Measurements from ENCODE around the gene TBRG1. TPM values are rescaled to one million over a fixed set of nuclear protein-coding genes. Genes with fewer than 3 reads are reported as not detected.
"Not testable (repeated sequence)": the region's sequence is repeated elsewhere in the genome, so short reads cannot be mapped to it uniquely, and the experiment has no call there.

Gene TBRG1
- 8.7 and 13.0 TPM in 2 replicates for total RNA-seq (2014; rRNA removed; shearing (Covaris generic))

DNA sequence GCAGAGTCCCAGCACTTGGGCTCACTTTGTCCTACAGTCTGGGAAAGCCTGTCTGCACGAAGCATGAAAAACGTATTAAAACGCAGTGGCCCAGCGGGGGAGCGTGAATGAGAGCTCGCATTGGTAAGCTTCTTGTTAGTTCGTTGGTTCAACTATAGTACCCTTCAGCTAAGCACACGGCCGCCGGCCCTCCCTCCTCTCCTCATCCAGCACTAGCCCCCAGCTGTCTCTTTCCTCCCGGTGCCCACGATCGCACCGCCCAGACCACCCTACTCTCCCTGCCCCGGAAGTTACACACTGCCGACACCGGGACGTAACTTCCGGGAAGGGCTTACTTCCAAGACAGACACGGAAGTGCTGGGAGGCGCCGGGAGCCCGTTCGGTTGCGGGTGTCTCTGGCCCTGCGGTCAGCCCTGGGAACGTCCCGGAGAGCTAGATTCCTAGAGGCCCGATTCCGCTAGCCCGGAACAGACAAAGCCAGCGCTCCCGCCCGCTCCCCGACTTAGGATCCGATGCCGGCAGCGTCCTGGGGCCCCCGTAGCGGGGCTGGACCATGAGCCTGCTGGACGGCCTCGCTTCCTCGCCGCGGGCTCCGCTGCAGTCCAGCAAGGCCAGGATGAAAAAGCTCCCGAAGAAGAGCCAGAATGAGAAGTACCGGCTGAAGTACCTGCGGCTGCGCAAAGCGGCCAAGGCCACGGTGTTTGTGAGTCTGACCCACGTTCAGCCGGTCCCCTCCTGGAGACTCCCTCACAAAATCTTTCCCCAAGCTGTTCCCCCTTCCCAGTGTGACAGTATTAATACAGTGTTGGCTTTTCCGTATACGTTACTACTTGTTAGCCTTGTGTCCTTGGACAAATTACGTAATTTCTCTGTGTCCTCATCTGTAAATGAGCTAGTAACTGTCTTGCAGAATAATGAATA lies at the start of gene TBRG1:
TSS of gene TBRG1 (plus strand) at position 334 of the 921 bp plus-strand sequence. CDS start at position 554, 220 bp downstream.
- in situ Hi-C loops (cut with HindIII; ENCODE audit: low sequenced_read_pairs), result no loop called here
- peak; percentile 96 for DNase-seq (ENCODE audit: low spot score)

- in situ Hi-C loops (cut with HindIII; ENCODE audit: low sequenced_read_pairs), result no loop called here
- no peak for DNase-seq (ENCODE audit: low spot score)
Observed at GRCh38 chr11:124577716-124578427, 44.8 kb upstream of the TBRG1 start.

DNA sequence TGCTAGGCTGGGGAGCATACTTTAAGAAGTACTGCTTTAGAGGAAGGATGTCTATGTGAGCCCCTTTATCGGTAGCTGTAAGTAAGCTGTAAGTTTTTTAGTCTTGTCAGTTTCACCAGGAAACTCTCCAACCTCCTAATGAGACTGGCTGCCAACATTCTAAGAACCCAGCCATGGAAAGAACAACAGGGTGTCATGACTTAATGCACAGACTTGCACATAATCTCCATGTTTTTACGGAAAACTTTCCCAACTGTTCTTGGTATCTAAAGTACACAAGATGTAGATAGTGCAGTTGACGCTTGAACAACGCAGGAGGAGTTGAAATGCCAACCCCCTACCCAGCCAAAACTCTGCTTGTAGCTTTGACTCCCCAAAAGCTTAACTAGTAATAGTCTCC lies 43.9 kb upstream of the TBRG1 start:
- DNase-seq (ENCODE audit: low spot score), result no peak
- in situ Hi-C loops (cut with HindIII; ENCODE audit: low sequenced_read_pairs), result no loop called here

DNA sequence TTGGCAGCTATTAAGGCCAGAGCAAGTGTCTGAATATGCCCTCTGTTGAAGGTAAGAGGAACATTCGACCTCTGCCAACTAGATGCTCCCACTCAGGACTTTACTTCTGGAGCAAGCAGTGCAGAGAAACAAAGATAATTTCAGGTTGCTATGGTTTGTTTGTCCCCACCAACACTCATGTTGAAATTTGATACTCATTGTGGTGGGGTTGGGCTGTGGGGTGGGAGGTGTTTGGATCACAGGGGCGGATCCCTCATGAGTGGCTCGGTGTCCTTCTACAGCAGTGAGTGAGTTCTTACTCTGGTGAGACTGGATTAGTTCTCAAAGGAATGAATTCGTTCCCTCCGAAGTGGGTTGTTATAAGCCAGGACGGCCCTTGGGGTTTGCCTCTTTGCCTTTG lies 40.8 kb upstream of the TBRG1 start:
- DNase-seq (ENCODE audit: low spot score), result no peak
- in situ Hi-C loops (cut with HindIII; ENCODE audit: low sequenced_read_pairs), result no loop called here

DNA sequence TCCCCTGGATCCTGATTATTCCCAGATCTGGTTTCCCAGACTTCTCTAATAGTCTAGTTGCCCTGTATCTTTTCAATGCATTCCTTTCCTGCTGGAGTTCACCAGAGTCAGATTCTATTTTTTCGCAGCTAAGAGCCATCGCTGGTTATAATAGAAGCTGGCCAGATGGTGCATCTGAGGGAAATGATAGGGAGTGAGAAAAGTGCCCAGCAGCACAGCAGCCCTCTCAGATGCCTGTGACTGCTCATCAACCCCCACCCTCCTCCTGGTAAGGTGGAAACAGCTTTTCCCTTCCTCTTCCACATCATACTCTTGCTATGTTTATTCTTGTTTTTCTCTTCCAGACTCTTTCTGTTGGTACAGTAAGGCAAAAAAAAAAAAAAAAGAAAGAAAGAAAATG lies 40.1 kb upstream of the TBRG1 start:
- in situ Hi-C loops (cut with HindIII; ENCODE audit: low sequenced_read_pairs), result no loop called here
- DNase-seq (ENCODE audit: low spot score), result no peak

DNA sequence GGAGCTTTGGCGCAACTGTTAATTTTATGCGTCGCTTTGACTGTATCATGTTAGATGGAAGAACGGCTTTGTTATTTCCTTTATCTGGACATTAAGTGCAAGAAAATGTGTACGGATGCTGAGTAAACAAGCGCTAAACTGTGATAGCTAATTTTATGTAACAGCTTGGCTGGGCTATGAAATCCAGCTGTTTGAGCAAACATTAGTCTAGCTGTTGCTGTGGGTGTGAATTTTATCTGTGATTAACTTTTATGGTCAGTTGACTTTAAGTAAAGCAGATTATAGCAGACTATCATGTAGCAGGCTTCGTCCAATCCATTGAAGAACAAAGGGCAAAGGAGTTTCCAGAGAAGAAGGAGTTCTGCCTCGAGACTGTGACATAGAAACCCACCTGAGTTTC lies 38.9 kb upstream of the TBRG1 start:
- DNase-seq (ENCODE audit: low spot score), result no peak
- in situ Hi-C loops (cut with HindIII; ENCODE audit: low sequenced_read_pairs), result no loop called here

DNA sequence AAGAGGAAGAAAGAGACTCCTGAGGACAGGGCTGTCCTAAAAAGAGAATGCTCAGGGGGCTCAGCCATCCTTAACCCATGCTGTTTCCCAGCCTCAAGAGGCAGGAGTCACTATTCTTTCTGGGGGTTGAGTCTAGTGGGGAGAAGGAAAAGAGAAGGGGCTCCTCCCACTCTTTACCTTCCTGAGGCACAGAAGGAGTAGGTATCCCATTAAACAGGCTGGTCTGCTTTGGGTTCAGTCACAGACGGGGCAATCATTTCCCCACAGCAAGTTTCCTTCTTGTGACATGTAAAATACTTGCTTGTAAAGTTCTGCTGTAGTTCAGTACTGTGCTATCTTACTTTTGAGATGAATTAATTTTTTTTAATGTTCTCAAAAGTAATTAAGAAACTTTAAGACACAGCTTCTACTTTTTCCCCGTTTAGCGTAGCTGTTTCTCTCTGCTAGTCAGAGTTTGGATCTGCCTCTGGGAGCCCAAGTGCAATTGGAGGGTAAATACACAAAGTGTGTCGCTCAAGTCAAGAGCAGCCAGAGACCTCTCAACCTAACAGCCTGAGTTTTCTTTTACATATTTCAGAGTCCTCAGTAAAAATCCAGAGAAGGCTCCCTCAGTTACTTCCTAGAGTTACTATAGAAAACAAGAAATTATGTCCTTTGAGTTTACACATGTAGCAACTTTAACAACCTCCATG lies 37.8 kb upstream of the TBRG1 start:
- in situ Hi-C loops (cut with HindIII; ENCODE audit: low sequenced_read_pairs), result no loop called here

GRCh38 chr11:124586238-124586860 lies 36.3 kb upstream of the TBRG1 start:
- DNase-seq (ENCODE audit: low spot score), result peak; percentile 49
- in situ Hi-C loops (cut with HindIII; ENCODE audit: low sequenced_read_pairs), result no loop called here

More for the DNA sequence above, 37.8 kb upstream of the TBRG1 start:
- DNase-seq (ENCODE audit: low spot score), result no peak

DNA sequence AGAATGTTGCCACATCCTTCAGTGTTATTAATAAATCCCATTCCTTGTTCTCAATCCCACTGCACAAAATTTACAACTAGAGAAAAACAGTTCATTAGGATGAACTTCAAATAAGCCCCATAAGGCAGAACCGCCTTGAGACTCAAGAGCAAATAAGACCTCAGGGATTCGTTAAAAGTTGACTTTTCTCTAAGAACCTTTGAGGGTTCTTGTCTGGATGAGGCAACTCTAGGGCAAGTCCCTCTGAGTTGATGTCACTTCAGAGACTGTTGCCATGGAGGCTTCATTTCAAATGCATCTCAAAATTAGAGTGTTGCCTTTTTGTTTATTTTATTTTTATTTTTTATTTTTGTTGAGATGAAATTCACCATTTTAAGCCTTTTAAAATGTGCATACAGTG lies 31.2 kb upstream of the TBRG1 start:
- DNase-seq (ENCODE audit: low spot score), result no peak
- in situ Hi-C loops (cut with HindIII; ENCODE audit: low sequenced_read_pairs), result no loop called here

- in situ Hi-C loops (cut with HindIII; ENCODE audit: low sequenced_read_pairs), result no loop called here
Observed at GRCh38 chr11:124592627-124593026, 30.0 kb upstream of the TBRG1 start.

GRCh38 chr11:124595302-124595701 lies 27.4 kb upstream of the TBRG1 start:
- in situ Hi-C loops (cut with HindIII; ENCODE audit: low sequenced_read_pairs), result no loop called here
- no peak for DNase-seq (ENCODE audit: low spot score)

More at GRCh38 chr11:124592627-124593026, 30.0 kb upstream of the TBRG1 start:
- no peak for DNase-seq (ENCODE audit: low spot score)

DNA sequence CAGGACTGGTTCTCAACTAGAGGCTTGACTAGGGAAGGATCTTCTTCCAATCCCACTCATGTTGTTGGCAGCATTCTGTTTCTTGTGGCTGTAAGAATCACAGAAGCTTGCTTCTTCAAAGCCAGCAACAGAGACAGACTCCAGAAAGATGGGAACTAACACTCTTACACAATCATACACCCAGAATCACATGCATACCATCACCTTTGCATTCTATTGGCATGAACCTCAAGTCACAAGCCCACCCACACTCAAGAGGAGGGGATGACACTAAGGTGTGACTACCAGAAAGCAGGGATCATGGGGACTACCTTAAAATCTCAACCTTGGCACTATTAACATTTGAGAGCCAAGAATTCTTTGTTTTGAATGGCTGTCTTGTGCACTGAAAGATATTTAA lies 25.0 kb upstream of the TBRG1 start:
- DNase-seq (ENCODE audit: low spot score), result no peak
- in situ Hi-C loops (cut with HindIII; ENCODE audit: low sequenced_read_pairs), result no loop called here

- in situ Hi-C loops (cut with HindIII; ENCODE audit: low sequenced_read_pairs), result no loop called here
- DNase-seq (ENCODE audit: low spot score), result no peak
Observed at GRCh38 chr11:124600621-124601320, 21.9 kb upstream of the TBRG1 start.

DNA sequence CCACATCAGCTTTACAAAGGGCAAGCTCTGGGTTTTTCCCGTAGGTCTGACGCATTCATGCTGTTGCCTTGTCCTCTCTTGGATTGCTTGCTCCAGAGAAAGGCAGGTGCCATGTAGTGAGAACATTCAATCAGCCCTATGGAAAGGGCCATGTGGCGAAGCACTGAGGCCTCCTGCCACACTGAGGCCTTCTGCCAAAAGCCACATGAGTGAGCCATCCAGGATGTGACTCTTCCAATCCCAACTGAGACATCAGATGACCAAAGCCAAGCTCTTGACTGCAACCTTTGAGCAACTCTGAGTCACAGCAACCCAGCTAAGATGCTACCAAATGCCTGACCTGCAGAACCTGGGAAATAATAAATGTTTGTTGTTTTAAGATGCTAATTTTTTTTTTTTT lies 20.5 kb upstream of the TBRG1 start:
- no peak for DNase-seq (ENCODE audit: low spot score)
- in situ Hi-C loops (cut with HindIII; ENCODE audit: low sequenced_read_pairs), result no loop called here

GRCh38 chr11:124602723-124603122 lies 19.9 kb upstream of the TBRG1 start:
- in situ Hi-C loops (cut with HindIII; ENCODE audit: low sequenced_read_pairs); DNase-seq (ENCODE audit: low spot score): not testable (repeated sequence)

- in situ Hi-C loops (cut with HindIII; ENCODE audit: low sequenced_read_pairs), result no loop called here
- DNase-seq (ENCODE audit: low spot score), result no peak
Observed at GRCh38 chr11:124605719-124606118, 16.9 kb upstream of the TBRG1 start.

DNA sequence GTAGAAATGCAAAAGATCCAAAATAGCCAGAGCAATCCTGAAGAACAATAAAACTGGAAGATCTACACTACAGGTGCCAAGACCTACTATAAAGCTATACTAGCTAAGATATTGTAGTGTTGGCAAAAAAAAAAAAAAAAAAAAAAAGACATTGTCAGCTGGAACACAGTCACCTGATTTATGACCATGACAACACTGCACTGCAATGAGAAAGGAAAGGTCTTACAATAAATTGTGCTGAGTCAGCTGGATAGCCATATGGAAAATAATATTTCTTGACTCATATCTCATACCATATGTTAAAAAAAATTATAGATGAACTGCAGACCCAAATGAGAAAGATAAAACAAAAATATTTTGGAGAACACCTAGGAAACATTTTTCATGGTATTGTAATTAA lies 14.5 kb upstream of the TBRG1 start:
- no peak for DNase-seq (ENCODE audit: low spot score)
- in situ Hi-C loops (cut with HindIII; ENCODE audit: low sequenced_read_pairs), result no loop called here

- DNase-seq (ENCODE audit: low spot score), result no peak
- in situ Hi-C loops (cut with HindIII; ENCODE audit: low sequenced_read_pairs), result no loop called here
Observed at GRCh38 chr11:124610295-124610694, 12.4 kb upstream of the TBRG1 start.

DNA sequence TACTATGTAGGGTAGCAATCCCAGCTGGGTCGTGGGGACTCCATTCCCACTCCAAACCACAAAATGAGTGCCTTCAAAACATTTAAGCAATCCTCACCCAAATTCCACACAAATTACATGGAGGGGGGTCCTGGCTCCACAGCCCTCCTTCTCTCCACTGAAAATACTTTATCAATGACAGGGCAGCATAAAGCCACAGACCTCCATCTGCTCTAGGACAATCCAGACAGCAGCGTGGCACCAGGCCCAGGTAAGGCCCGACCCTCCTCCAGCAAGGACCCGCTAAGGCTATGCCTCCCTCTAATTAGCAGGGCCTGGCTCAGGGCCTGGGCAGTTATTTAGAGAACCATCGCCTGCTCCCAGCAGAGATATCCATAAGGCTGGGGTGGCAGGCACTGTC lies 11.6 kb upstream of the TBRG1 start, which contains the start of gene PANX3:
TSS of gene PANX3 (plus strand) at position 365 of the 400 bp plus-strand sequence. CDS start 129 bp downstream, outside the sequence.
- in situ Hi-C loops (cut with HindIII; ENCODE audit: low sequenced_read_pairs), result no loop called here
- DNase-seq (ENCODE audit: low spot score), result no peak
